HG03442 (cell line): ENCODE results near the gene FMN1.

Experiments
- ATAC-seq: cut with Tn5 transposase; IDR thresholded peaks from one replicate; pipeline ENCODE4 v1.9.1; 2021; ENCODE audit warnings: mild to moderate bottlenecking, moderate library complexity; ENCODE audit not compliant: unreplicated experiment

The FMN1 gene

GRCh38 chr15:33125894-33126537 lies 68.5 kb downstream of the FMN1 start:
- ATAC-seq, result no peak

DNA sequence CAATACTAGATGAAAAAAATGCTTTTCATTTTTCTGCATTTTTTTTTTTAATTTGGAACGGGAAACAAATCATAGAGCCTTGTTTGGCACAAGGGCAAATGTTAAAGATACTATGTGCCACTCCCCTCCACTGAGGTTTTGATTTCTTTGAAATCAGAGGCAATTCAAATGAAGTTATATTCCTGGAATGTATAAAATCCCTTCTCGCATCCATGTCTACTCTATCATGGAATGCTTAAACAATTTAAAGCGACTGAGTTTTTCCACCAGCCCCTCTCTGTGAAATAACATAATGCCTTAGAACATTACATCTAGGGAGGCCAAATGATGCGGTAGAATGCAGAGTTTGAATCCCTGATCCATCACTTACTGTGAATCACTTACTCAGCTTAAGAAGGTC lies 69.7 kb downstream of the FMN1 start:
- no peak for ATAC-seq

- no peak for ATAC-seq
These were observed 70.2 kb downstream of the FMN1 start for GRCh38 chr15:33124279-33124678.

DNA sequence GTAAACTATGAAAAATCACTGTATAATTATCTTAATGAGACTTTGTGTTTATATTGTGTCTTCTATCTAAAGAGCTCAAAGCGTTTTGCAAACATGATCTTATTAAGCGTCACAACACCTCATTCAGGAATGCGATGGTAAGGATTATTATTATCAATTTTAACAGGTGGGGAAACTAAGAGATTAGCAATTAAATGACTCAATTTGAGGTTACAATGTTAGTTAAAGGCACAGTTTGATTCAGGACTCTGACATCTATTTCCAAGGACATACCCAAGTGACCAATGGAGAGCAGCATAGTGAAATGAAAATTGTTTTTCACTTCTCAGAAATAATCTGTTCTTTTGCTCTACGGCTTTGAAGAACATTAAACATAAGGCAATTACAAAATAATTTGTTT lies 74.6 kb downstream of the FMN1 start:
- no peak for ATAC-seq

GRCh38 chr15:33119273-33119672 lies 75.2 kb downstream of the FMN1 start:
- no peak for ATAC-seq

GRCh38 chr15:33116198-33116597 lies 78.3 kb downstream of the FMN1 start:
- ATAC-seq, result no peak

DNA sequence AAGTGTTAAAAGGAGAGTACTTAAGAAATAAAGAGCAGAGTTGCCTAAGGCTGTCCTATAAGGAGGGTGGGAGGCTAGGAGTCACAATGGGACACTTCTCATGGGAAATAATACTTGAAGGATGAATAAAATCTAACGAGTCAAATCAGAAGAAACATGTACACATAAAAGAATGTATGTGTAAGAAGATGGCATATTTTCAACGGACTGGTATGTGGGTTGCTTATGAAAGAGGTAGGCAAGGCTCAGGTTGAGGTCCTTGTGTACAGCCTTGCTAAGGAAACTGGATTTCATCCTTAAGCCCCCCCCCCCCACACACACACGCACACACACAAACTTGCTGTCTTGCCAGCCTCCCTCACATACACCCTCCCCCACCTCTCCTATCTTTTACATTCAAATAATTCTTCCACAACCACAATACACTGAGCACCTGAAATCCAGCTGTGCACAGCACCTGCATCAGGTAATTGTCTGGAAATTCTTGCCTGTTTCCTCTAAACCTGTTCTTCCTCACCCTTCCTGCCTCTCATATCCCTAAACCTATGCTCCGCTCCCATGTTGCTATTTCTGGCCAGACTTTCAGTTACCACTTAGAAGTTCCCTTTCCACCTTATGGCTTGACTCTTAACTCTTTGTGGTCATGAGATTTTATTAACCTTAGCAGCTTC lies 79.2 kb downstream of the FMN1 start:
- ATAC-seq, result no peak

DNA sequence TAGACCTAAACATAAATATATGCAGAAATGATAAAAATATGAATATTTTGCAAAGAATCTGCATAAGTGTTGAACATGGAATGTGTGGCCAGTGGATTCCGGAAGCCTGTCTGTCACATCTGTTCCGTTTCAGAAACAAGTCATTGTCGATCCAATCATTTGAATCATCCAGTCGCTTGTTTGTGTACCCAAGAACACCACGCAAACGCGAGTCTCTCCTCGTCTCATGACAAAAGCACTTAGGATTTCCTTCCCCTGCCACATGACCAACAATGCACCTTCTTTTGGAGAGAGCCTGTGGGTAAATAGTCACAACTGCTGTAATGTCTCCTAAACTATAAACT lies 80.2 kb downstream of the FMN1 start:
- no peak for ATAC-seq

DNA sequence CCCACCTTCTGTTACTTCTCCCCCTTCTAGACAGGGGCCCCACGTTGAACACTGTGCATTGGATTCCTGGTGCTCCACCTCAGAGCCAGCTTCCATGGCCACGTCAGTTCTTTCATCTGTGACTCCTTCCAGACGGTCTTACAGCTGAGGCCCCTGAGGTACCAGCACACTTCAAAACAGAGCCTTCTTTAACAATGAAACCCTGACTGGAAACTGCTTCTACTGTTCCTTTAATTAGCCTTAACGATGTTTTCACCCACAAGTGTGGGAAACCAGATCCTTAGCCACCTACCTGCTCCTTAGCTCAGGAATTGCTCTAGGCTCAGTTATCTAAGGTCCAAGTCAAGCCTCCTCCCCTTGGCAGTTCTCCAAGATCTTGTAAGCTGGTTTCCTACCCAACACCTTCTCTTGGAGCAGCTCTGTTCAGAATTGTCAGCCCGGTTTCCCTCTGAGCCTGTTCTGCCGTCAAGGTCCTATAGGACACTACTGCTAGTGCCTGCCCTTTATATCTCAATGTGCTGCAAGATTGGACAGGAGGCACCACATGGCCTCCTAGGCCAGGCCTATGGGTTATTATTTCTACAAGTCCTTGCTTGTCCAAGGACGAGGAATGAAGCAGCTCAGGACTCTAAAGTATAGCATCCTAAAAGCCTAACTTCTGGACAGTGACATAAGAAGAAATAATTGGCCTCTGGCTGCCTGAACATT lies 80.7 kb downstream of the FMN1 start:
- ATAC-seq, result no peak

GRCh38 chr15:33112541-33113105 lies 81.9 kb downstream of the FMN1 start:
- ATAC-seq, result no peak

DNA sequence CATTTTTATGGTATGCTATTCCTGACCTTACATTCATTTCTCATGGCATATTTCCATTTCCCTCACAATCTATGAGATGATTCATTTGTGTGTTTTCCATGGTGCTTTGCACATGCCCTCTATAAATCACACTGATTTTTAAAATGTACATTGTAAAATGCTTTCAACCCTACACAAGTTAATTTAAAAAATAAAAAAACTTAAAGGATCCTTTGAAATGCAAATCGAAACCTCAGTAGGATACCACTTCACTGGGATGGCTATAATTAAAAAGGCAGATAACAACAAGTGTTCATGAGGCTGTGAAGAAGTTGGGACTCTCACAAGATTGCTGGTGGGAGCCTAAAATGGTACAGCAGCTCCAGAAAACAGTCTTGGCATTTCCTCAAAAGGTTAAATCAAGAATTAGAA lies 83.5 kb downstream of the FMN1 start:
- no peak for ATAC-seq

GRCh38 chr15:33109345-33109744 lies 85.2 kb downstream of the FMN1 start:
- ATAC-seq, result no peak

GRCh38 chr15:33108518-33108917 lies 86.0 kb downstream of the FMN1 start:
- ATAC-seq, result no peak

DNA sequence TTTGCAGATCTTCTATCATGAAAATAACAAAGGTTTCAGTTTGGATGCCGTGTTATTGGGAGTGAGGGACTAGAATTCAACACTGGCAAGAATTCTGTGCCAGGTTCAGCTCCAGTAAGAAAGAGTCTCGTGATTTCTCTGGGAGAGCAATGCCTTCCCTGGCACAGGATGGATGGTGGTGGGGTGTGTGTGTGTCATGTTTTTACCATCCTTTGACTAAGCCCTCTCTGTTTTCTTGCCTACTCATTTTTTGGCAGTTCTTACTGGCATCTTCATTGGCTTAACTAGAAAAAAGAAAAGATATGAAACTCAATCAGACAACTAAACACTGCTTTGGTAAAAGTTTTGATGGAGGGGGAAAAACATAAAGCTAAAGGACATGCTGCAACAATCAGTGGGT lies 86.6 kb downstream of the FMN1 start:
- no peak for ATAC-seq

- no peak for ATAC-seq
These were observed 90.3 kb downstream of the FMN1 start for GRCh38 chr15:33104212-33104611.

DNA sequence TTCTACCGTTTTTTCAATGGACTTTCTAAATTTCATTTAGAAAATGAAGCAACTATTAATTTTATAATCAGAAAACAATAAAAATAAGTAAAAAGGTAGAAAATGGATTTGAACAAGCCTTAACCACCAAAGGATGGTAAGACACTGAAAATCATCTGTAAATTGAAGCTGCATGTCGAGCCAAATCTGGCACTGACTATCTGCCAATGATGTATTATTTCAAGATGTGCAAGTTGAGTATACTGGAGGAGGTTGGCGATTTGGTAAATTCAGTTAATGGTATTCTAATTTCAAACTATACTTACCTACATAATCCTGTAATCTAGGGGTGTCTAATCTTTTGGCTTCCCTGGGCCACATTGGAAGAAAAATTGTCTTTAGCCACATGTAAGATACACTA lies 93.5 kb downstream of the FMN1 start:
- no peak for ATAC-seq

DNA sequence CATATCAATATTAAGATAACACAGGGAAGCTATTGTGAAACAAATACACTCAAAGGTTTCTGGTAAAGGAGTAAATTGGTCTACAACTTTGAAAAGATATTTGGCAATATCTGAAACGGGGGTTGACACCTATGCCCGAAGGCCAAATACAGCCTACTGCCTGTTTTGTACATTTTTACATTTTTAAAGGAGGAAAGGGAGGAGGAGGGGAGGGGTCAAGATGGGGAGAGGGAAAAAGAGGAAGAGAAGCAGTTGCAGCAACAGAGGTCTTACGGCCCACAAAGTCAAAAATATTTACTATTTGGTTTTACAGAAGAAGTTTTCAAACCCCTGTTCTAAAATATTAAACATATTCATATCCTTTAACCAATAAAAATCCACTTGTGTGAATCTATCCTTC lies 94.2 kb downstream of the FMN1 start:
- no peak for ATAC-seq

DNA sequence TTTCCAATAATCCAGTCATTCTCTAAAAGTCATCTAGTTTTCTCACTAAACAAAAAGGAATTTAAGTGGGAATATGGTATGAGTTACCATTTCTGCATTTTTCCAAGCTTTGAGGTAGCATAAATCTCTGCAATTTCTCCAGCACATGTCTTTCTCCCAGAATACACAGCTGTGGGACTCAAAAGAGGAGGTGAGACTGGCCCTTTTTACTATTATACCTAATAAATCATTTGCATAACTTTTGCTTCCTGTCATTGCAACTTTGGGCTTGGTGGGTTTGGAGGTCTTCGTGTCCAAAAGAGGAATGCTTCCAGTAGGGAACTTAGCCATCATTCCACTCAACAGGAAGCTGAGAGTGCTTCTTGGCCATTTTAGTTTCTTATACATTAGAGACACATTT lies 94.8 kb downstream of the FMN1 start:
- ATAC-seq, result no peak

GRCh38 chr15:33099213-33099612 lies 95.3 kb downstream of the FMN1 start:
- no peak for ATAC-seq

- no peak for ATAC-seq
These were observed 96.1 kb downstream of the FMN1 start for GRCh38 chr15:33098094-33099058.

DNA sequence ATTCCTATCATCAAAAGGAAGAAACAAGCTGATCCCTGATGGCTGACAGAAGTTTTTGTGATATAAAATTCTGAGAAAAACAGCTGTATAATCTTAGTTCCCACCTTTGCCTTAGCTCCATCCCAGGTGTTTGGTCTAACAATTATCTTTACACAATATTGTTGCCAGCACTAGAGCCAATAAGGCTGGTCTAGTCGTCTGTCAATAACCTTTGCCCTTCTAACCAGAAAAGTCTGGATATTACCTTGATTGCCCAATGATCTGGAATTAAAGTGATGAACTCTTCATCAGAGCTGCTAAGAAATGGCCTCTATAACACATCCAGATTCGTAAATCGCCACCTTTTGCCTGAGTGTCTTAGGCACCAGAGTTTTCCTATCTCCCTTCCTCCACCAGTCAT lies 98.4 kb downstream of the FMN1 start:
- no peak for ATAC-seq
